Kidney epithelial cell (primary cell): ENCODE data around the gene CLK4. TPM values are rescaled to one million over a fixed set of nuclear protein-coding genes. Genes with fewer than 3 reads are reported as not detected.

Source experiments
- DNase-seq: peaks from one replicate; pipeline ENCODE4 v3.0.0-alpha.2; 2010; ENCODE audit warnings: low read depth
- H3K27me3 ChIP-seq: 2 replicates; pipeline ENCODE4 v1.6.0; 2011; ENCODE audit warnings: low read length; ENCODE audit not compliant: control insufficient read depth, insufficient read depth
- H3K36me3 ChIP-seq: 2 replicates; pipeline ENCODE4 v1.5.1; 2011; ENCODE audit warnings: low read length; ENCODE audit not compliant: control insufficient read depth, insufficient read depth
- H3K4me3 ChIP-seq: 2 replicates; pipeline ENCODE4 v1.5.1; 2011; ENCODE audit warnings: low read depth, mild to moderate bottlenecking, control low read depth, low read length
- total RNA-seq: library from RNA; depleted of rRNA; stranded (reverse); fragments of >200 nt; gene quantifications from 2 replicates; pipeline ENCODE4 v1.2.3, GENCODE V29; 2015
- TF ChIP-seq, protein P1 (sequence below): IDR thresholded peaks from 2 replicates; pipeline ENCODE4 v1.5.1; 2011; ENCODE audit warnings: mild to moderate bottlenecking, moderate library complexity, low read length, control low read depth, inconsistent platforms; ENCODE audit not compliant: insufficient read depth, poor library complexity, severe bottlenecking

CLK4 gene
- total RNA-seq, 1 donor from 2014 or later = 7.1 TPM

- no peak for DNase-seq
- no peak overlapping the region for H3K4me3 ChIP-seq
- TF ChIP-seq, protein P1, sequence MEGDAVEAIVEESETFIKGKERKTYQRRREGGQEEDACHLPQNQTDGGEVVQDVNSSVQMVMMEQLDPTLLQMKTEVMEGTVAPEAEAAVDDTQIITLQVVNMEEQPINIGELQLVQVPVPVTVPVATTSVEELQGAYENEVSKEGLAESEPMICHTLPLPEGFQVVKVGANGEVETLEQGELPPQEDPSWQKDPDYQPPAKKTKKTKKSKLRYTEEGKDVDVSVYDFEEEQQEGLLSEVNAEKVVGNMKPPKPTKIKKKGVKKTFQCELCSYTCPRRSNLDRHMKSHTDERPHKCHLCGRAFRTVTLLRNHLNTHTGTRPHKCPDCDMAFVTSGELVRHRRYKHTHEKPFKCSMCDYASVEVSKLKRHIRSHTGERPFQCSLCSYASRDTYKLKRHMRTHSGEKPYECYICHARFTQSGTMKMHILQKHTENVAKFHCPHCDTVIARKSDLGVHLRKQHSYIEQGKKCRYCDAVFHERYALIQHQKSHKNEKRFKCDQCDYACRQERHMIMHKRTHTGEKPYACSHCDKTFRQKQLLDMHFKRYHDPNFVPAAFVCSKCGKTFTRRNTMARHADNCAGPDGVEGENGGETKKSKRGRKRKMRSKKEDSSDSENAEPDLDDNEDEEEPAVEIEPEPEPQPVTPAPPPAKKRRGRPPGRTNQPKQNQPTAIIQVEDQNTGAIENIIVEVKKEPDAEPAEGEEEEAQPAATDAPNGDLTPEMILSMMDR = no peak
Observed at GRCh38 chr5:178662541-178662860, 35.7 kb upstream of the CLK4 start.

DNA sequence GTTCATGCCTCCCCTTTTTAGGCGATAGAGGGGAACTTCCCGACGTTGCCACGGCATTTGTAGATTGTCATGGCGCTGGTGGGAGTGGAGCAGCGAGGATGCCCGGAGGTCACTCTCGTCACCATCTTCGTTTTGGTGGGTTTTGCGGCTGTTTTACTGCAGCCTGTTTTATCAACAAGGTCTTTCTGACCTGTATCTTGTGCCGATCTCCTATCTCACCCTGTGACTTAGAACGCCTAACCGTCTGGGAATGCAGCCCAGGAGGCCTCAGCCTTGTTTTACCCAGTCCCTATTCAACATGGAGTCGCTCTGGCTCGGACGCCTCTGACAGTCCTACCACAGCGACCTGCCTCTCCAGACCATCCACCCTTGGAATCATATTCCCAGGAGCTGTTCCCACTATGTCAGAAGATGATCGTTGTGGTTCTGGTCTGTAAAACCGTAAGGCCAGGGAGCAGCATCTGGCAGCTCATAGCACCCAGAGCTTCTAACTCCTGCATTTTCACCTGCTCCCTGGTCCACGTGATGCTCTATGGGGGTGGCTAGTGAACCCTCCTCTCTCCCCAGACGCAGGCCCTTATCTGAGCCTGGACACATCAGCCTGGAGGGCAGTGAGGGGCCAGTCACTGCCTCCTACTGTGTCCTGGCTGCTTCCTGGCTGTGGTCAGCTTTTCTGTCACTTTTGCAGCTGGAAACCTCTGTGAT, 35.1 kb upstream of the CLK4 start:
- no peak for DNase-seq
- Histone ChIP-seq H3K4me3 (no peak overlapping the region), H3K36me3 (no peaks in the 10 kb centered on the region), H3K27me3 (no peaks in the 10 kb centered on the region)
- TF ChIP-seq, protein P1 = no peak

More at GRCh38 chr5:178662541-178662860, 35.7 kb upstream of the CLK4 start:
- no peaks in the 10 kb centered on the region for H3K36me3 ChIP-seq
- H3K27me3 ChIP-seq = no peaks in the 10 kb centered on the region

DNA sequence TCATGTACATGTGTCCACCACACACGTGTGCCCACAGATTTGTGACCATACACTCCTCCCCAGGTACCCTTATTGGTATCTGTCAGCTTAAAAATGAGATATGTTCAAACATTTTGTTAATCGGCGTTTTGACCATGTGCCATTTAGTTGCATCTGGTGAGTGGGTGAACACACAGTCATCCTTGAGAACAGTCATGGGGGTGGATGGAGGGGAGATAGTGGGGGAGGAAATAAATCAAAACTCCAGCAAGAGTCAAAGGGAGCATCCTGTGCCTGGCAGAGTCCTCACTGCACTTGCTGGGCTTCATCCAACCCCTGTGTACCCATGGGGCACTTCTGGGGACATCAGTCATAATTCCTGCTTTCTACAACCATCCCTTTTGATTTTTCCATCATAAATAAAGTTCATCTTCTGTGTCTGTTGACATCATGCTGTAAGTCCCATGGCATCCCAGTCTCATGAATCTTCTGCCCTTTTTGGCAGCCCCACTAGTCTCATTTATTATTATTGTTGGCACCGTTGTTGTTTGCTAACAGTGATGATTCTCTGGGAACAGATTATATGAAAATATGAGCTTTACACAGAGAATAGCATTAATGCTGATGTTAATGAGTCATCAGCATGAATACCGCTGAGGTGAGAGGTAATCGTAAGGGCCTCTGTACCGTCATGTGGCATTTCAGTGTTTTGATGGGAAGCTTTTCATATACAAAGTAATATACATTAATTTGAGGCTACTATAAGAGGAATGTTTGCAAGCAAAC, 24.4 kb upstream of the CLK4 start:
- DNase-seq = no peak

DNA sequence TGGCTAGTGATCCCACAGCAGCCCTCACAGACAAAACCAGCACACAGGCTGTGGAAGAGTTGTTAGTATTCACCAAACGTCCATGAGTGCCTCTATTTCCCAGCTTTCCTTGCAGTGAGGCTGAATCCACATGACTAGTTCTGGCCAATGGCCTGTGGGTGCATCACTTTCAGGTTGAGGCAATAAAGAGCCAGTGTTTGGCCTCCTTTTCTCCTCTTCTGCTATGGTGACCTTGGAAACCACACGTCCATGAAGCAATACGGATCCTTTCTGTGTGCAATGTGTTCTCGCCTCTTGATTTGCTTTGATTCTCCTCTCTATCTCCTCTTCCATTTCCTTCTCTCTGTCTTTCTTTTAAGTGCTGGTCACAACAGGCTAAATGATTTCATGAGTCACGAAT, 23.4 kb upstream of the CLK4 start:
- Histone ChIP-seq H3K36me3 (no peaks in the 10 kb centered on the region), H3K4me3 (no peak overlapping the region), H3K27me3 (no peaks in the 10 kb centered on the region)
- TF ChIP-seq, protein P1 = no peak
- no peak for DNase-seq

More for the DNA sequence above, 24.4 kb upstream of the CLK4 start:
- Histone ChIP-seq H3K36me3 (no peaks in the 10 kb centered on the region), H3K4me3 (no peak overlapping the region), H3K27me3 (no peaks in the 10 kb centered on the region)
- TF ChIP-seq, protein P1 = no peak

DNA sequence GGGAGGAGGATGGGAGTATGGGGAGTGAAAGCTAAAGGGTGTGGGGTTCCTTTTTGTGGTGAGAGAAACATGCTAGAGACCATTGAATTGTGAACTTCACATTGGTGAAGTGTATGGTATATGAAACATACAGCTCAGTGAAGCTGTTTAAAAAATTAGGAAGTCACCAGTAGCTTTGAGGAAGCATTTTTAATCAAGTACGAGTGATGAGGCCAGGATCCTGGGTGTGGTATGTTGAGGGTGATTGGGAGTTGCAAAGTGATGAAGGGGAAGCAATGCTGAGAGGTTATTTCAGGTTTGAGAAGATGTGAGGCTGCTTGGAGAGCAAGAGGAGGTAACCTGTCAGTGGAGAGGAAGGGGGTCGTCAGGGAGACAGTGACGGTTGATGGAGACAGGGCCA, 22.7 kb upstream of the CLK4 start:
- no peak overlapping the region for H3K4me3 ChIP-seq
- no peaks in the 10 kb centered on the region for H3K36me3 ChIP-seq
- TF ChIP-seq, protein P1 = no peak
- DNase-seq = no peak
- H3K27me3 ChIP-seq = no peaks in the 10 kb centered on the region
